ENCODE results near the gene AGXT.

DNA sequence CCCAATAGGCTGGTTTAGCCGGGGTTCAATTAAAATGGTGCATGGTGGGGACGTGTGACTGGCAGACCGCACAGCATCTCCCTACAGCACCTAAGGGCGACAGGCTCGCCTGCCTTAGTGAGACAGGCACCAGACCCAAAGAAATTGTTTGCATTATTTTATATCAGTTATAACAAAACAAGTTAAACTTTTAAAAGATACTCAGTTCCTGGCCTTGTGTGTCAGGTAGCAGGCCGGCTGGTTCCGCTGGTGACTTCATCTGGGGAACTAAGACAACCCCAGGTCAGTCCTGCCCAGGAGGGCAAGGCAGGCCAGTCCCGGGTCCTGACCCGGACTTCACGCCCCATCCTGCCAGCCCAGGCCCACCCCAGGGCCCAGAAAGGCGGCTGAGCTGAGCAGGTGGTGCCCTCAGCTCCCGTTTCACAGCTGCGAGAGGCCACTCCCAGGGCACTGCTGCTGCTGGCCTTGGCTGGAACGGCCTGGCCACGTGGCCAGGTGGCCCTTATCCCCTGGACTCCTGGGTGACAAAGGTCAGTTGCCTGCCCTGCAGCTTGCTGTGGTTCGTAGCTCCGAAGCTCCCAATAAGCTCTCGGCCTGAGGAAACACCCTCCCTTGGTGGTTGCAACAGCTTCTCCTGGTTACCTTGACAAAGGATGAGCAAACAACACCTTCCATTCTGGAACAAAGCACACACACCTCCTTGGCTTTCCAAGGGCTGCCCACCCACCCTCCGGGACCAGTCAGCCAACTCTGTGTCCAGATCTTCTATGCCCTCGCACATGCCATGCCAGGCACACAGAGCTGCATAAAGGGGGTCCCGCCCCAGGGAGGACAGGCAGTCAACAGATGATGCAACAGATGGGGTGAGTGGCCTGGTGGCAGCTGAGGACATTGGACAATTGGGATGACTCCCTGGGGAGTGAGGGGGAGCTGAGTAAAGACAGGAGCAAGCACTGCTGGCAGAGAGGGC, 11.3 kb upstream of the AGXT start:
- TF ChIP-seq, protein P1, sequence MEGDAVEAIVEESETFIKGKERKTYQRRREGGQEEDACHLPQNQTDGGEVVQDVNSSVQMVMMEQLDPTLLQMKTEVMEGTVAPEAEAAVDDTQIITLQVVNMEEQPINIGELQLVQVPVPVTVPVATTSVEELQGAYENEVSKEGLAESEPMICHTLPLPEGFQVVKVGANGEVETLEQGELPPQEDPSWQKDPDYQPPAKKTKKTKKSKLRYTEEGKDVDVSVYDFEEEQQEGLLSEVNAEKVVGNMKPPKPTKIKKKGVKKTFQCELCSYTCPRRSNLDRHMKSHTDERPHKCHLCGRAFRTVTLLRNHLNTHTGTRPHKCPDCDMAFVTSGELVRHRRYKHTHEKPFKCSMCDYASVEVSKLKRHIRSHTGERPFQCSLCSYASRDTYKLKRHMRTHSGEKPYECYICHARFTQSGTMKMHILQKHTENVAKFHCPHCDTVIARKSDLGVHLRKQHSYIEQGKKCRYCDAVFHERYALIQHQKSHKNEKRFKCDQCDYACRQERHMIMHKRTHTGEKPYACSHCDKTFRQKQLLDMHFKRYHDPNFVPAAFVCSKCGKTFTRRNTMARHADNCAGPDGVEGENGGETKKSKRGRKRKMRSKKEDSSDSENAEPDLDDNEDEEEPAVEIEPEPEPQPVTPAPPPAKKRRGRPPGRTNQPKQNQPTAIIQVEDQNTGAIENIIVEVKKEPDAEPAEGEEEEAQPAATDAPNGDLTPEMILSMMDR (conservative IDR thresholded peaks at IDR 0.05) = no peak
- TF ChIP-seq ZFX (IDR thresholded peaks at IDR 0.05) = no peak

Data from C4-2B (cell line).